Activated CD8-positive, alpha-beta memory T cell treated with anti-CD3 and anti-CD28 coated beads, Interleukin-2, amount 10 ng/mL, durations not matched to agents 7 days and 5 days (primary cell): ENCODE data around the gene PDE8A. TPM values are rescaled to one million over a fixed set of nuclear protein-coding genes. Genes with fewer than 3 reads are reported as not detected.

Experiments
- ATAC-seq: fragments of 150-1000 bp; cut with Tn5 transposase; one replicate; pipeline ENCODE4 v1.10.0; 2021; ENCODE audit warnings: moderate library complexity
- CTCF ChIA-PET: fragments of 350-600 bp; sonication (Branson Sonifier 250); formaldehyde crosslinking; loops from one replicate; lab custom pipeline; 2021; ENCODE audit warnings: antibody characterized with exemption; lab: Charles Lee
- DNase-seq: peaks from one replicate; pipeline ENCODE4 v3.0.0-alpha.2; 2020
- H3K27ac Mint-ChIP-seq: one replicate; pipeline ENCODE4 v1.8.0; 2021; ENCODE audit warnings: mild to moderate bottlenecking, mixed read lengths
- H3K27me3 Mint-ChIP-seq: one replicate; pipeline ENCODE4 v1.8.0; 2021; ENCODE audit warnings: mixed read lengths
- H3K36me3 Mint-ChIP-seq: one replicate; pipeline ENCODE4 v1.8.0; 2021; ENCODE audit warnings: mild to moderate bottlenecking, mixed read lengths
- H3K4me1 Mint-ChIP-seq: one replicate; pipeline ENCODE4 v1.8.0; 2021; ENCODE audit warnings: mixed read lengths
- H3K4me3 Mint-ChIP-seq: one replicate; pipeline ENCODE4 v1.8.0; 2021; ENCODE audit warnings: mild to moderate bottlenecking, moderate library complexity, mixed read lengths
- H3K9me3 Mint-ChIP-seq: one replicate; pipeline ENCODE4 v1.8.0; 2022; ENCODE audit warnings: low read depth, mixed read lengths
- total RNA-seq, 2 experiments: library from RNA; stranded (reverse); gene quantifications; one replicate each; pipeline ENCODE4 v1.2.3, GENCODE V29; 2021

PDE8A gene
- total RNA-seq, 2 experiments from 2014 or later = 17.7 to 21.1 TPM

DNA sequence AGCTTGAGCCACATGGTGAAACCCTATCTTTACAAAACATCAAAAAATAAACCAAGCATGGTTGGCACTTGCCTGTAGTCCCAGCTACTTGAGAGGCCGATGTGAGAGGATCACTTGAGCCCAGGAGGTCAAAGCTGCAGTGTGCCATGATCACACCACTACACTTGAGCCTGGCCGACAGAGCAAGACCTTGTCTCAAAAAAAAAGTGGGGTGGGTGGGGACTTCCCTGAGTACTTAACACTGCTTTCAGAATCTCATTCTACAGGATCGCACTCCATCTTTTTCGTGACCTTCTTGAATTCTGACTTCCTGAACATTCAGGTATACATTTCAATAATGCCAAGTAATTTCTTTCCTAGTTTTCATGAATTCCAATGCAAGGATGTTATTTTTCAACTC is 91.3 kb downstream of the PDE8A start:
- Mint-ChIP-seq H3K27ac (no peak overlapping the region), H3K4me1 (peaks cover 18% of the 10 kb centered on the region), H3K36me3 (peaks cover 10% of the 10 kb centered on the region), H3K9me3 (no peaks in the 10 kb centered on the region), H3K27me3 (no peaks in the 10 kb centered on the region), H3K4me3 (no peak overlapping the region)
- ATAC-seq = no peak
- CTCF ChIA-PET = interaction anchor here (0.9 kb wide), 1 partner anchor 92 kb away, joined by 3 read pairs; no protein-coding TSS in a partner anchor
- no peak for DNase-seq

DNA sequence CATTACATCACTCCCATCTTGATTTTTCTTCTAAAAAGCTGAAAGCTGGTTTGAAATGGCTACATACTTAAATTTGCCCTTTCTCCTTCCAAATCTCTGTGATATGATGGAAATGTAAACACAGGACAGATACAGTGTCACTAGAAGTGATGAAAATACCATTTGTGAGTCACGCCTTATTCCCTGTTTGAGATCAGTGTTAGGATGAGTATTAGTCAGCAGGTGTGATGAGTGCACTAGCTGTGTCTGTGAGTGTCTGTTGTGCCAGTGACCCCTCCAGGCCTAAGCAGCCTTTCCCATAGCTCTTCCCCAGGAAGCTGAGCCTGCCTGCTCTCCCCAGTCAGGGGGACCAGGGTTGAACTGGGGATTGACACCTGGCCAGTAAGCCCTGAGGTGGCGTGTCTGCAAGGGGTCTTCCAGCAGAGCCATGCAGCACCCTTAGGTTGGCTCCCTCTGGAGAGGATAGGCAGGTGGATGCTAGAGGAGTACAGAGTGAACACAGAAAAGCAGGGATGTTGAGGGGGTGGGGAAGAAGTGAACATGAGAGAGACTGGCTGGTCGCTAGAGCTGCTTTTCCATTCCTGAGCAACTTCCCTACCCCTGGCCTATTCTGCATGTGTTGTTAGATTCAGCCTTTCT is 92.0 kb downstream of the PDE8A start:
- Mint-ChIP-seq H3K9me3 (no peaks in the 10 kb centered on the region), H3K27ac (no peak overlapping the region), H3K4me1 (peaks cover 18% of the 10 kb centered on the region), H3K36me3 (peaks cover 12% of the 10 kb centered on the region), H3K4me3 (no peak overlapping the region), H3K27me3 (no peaks in the 10 kb centered on the region)
- peak; percentile 92 for ATAC-seq
- DNase-seq = peak; percentile 47
- CTCF ChIA-PET = interaction anchor here (0.9 kb wide), 1 partner anchor 93 kb away, joined by 3 read pairs; no protein-coding TSS in a partner anchor

DNA sequence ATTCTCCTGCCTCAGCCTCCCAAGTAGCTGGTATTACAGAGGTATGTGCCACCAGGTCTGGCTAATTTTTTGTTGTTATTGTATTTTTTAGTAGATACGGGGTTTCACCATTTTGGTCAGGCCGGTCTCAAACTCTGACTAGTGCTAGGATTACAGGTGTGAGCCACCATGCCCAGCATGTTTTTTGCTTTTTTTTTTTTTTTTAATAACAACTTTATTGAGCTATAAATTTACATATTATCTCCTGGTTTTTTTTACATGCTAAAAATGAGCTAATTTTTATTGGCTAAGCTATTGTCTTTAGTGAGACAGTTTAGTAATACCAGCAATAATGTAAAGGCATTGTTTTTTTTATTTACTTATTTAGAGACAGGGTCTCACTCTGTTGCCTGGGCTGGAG is 105.2 kb downstream of the PDE8A start:
- no peak for ATAC-seq
- Mint-ChIP-seq H3K9me3 (no peaks in the 10 kb centered on the region), H3K4me3 (no peak overlapping the region), H3K27me3 (no peaks in the 10 kb centered on the region), H3K36me3 (peaks cover 3% of the 10 kb centered on the region), H3K4me1 (no peaks in the 10 kb centered on the region), H3K27ac (no peak overlapping the region)
- no peak for DNase-seq
- CTCF ChIA-PET = no interaction called here

DNA sequence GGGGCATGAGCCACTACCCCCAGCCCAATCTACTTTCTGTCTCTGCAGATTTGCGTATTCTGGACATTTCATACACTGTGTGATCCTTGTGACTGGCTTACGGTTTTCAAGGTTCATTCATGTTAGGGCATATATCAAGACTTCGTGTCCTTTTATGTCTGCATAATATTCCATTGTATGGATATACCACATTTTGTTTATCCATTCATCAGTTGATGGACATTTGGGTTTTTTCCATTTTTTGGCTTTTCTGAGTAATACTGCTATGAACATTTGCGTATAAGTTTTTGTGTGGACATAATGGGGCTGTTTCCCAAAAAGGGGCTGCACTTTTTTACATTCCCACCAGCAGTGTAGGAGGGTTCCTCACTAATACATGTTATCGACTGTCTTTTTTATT is 106.6 kb downstream of the PDE8A start:
- DNase-seq (no peak), ATAC-seq (no peak)
- H3K36me3 Mint-ChIP-seq = peaks cover 3% of the 10 kb centered on the region
- H3K27me3 Mint-ChIP-seq = no peaks in the 10 kb centered on the region
- no peaks in the 10 kb centered on the region for H3K4me1 Mint-ChIP-seq
- H3K9me3 Mint-ChIP-seq = no peaks in the 10 kb centered on the region
- H3K27ac Mint-ChIP-seq = no peak overlapping the region
- CTCF ChIA-PET = no interaction called here
- H3K4me3 Mint-ChIP-seq = no peak overlapping the region

DNA sequence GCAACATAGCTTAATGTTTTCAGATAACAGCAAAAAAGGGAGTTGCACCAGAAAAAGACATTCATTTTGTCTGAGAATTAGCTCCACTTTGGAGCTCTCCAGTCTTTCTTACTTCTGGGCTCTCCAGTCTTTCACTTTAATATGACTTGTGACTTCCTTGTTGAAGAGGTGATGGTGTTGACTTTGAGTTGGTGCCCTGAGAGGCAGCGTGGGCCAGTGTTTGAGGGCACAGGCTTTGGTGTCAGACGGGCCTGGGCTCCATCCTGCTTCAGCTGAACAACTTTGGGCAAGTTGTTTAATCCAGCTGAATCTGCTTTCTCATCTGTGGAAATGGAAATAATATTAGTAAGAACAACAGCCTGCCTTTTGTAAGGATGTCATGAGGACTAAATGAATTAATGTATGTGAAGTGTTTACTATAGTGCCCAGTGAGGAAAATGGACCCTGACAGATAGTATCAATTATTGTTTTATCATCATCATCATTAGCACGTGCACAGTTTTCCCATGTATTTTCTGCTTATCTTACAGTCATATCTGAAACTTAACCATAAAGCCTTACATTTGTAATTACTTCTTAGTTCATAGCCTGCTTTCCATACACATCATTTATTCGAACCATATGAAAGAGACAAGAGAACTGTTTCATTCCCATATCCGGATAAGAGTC is 108.4 kb downstream of the PDE8A start:
- Mint-ChIP-seq H3K27me3 (no peaks in the 10 kb centered on the region), H3K36me3 (peaks cover 3% of the 10 kb centered on the region), H3K27ac (no peak overlapping the region), H3K4me3 (no peak overlapping the region), H3K9me3 (no peaks in the 10 kb centered on the region), H3K4me1 (no peaks in the 10 kb centered on the region)
- no peak for ATAC-seq
- CTCF ChIA-PET = no interaction called here
- no peak for DNase-seq

DNA sequence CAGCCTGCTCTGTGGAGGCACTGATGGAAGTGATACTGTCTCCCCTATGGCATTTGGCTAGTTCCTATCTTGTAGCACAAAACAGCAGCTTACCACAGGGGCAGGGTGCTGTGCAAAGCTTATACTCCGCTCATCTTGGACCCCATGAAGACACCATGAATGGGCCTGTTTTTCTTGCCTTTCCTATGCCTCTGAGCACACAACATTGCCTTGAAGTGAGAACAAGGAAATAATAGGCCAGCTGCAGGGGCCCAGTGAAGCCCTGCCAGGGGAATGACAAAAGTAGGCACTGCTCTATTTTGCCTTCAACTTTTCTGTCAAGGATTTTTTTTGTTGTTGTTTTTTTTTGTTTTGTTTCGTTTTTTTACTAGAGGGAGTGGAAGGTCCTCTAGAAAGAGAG is 110.3 kb downstream of the PDE8A start:
- H3K4me1 Mint-ChIP-seq = no peaks in the 10 kb centered on the region
- H3K36me3 Mint-ChIP-seq = peaks cover 3% of the 10 kb centered on the region
- no peaks in the 10 kb centered on the region for H3K9me3 Mint-ChIP-seq
- ATAC-seq = no peak
- CTCF ChIA-PET = no interaction called here
- no peak for DNase-seq
- H3K27me3 Mint-ChIP-seq = no peaks in the 10 kb centered on the region
- no peak overlapping the region for H3K27ac Mint-ChIP-seq
- H3K4me3 Mint-ChIP-seq = no peak overlapping the region

DNA sequence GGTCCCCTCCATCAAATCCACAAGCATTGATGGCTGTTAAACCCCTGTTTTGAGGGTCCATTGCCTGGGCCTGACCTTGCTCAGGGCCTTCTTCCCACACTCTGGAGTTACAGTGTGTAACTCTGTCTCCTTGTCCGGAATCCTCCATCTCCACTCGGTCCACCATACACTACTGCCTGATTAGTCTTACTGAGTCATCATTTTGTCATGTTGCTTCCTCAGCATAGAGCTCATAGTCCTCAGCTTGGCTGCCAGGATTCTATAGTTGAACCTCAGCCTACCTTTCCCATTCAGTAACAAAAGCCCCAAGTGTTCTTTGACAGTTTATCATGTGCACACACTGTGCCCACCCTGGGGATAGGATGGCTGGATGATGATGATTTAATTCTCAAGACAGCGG is 113.0 kb downstream of the PDE8A start:
- DNase-seq = no peak
- H3K4me3 Mint-ChIP-seq = no peak overlapping the region
- H3K9me3 Mint-ChIP-seq = no peaks in the 10 kb centered on the region
- no peak overlapping the region for H3K27ac Mint-ChIP-seq
- H3K36me3 Mint-ChIP-seq = peaks cover 2% of the 10 kb centered on the region
- H3K4me1 Mint-ChIP-seq = peaks cover 3% of the 10 kb centered on the region
- CTCF ChIA-PET = no interaction called here
- H3K27me3 Mint-ChIP-seq = no peaks in the 10 kb centered on the region
- ATAC-seq = no peak

DNA sequence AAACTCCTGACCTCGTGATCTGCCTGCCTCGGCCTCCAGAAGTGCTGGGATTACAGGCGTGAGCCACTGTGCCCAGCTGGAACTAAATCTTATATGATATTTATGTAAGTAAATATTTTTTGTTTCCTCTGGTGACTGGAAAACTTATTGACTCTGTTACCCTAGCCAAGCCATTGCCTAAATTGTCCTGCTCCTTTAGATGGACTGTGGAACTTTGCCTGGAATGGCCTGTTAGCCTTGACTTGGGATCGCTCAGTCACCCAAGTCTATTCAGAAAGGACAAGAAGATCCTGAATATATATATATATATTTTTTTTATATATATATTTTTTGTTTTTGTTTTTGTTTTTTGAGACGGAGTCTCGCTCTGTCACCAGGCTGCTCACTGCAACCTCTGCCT is 113.9 kb downstream of the PDE8A start:
- ATAC-seq (no peak), DNase-seq (no peak)
- CTCF ChIA-PET = no interaction called here
- H3K4me3 Mint-ChIP-seq = no peak overlapping the region
- H3K36me3 Mint-ChIP-seq = peaks cover 3% of the 10 kb centered on the region
- no peaks in the 10 kb centered on the region for H3K27me3 Mint-ChIP-seq
- no peaks in the 10 kb centered on the region for H3K9me3 Mint-ChIP-seq
- H3K27ac Mint-ChIP-seq = no peak overlapping the region
- peaks cover 3% of the 10 kb centered on the region for H3K4me1 Mint-ChIP-seq

DNA sequence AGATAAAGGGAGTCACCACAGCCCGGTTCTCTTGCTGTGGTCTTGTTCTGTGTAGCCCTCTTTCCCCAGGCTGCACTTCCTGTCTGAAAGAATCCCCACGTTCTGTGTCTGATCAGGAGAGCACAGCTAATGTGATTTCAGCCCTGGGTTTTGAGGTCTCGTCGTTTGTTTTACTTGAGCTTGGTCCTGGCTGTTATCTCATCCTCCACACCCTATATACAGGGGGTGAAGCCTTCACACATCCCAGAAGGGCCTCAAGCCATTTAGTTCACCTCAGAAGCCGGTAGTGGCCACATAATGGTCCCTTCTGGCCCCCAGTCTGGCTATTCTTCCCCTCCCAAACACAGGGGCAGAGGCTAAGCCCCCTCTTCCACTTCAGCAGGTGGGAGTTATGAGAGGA is 115.6 kb downstream of the PDE8A start:
- CTCF ChIA-PET = no interaction called here
- DNase-seq (no peak), ATAC-seq (no peak)
- Mint-ChIP-seq H3K4me1 (peaks cover 3% of the 10 kb centered on the region), H3K36me3 (peaks cover 3% of the 10 kb centered on the region), H3K9me3 (no peaks in the 10 kb centered on the region), H3K27ac (no peak overlapping the region), H3K4me3 (no peak overlapping the region), H3K27me3 (no peaks in the 10 kb centered on the region)

DNA sequence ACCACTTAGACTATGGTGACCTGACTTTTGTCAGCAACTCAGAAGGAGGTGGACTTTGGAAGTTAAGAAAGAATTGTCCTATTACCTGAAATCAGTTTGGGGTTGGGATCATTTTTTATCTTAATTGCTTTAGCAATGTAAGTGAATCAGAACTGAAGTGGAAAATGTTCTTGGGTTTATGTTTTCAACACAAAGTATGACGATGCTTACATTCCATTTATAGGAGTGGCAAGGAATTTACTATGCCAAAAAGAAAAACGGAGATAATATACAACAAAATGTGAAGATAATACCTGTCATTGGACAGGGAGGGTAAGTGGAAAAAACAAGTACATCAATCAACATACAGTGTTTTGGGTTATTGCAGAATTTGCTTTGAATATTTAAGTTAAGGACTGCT is 116.1 kb downstream of the PDE8A start:
- no peak overlapping the region for H3K27ac Mint-ChIP-seq
- H3K4me3 Mint-ChIP-seq = no peak overlapping the region
- DNase-seq (no peak), ATAC-seq (no peak)
- CTCF ChIA-PET = no interaction called here
- H3K9me3 Mint-ChIP-seq = no peaks in the 10 kb centered on the region
- peaks cover 3% of the 10 kb centered on the region for H3K4me1 Mint-ChIP-seq
- H3K36me3 Mint-ChIP-seq = peaks cover 3% of the 10 kb centered on the region
- H3K27me3 Mint-ChIP-seq = no peaks in the 10 kb centered on the region

DNA sequence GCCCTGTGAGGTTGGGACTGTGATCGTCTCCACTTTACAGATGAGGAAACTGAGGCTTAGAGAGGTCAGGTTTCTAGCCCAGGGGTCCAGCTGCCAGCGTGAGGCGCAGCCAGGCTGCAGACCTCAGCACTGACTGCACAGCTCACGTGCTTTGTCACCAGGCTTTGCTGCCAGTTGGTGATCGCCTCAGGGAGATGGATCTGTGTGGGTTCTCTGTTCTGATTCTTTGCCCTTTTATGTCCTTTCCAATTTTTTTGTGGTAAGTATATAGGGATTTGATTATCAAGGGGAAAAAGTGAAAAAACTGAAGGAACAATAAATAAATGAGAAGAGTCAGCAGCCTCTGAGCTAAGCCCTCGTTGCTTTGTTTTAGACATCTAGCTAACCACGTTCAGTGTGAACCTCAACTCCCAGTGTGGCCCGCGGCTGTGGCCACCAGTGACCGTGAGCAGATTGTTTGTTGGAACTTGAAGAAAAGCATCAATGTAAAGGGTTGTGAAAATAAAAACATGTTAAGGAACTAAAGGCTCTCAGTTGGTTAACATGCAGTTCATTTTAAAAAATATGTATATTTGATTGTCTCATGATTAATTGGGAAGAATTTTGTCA is 117.6 kb downstream of the PDE8A start:
- no peaks in the 10 kb centered on the region for H3K27me3 Mint-ChIP-seq
- DNase-seq (no peak), ATAC-seq (no peak)
- no peak overlapping the region for H3K27ac Mint-ChIP-seq
- peaks cover 3% of the 10 kb centered on the region for H3K4me1 Mint-ChIP-seq
- H3K9me3 Mint-ChIP-seq = no peaks in the 10 kb centered on the region
- CTCF ChIA-PET = no interaction called here
- H3K36me3 Mint-ChIP-seq = peaks cover 3% of the 10 kb centered on the region
- no peak overlapping the region for H3K4me3 Mint-ChIP-seq

DNA sequence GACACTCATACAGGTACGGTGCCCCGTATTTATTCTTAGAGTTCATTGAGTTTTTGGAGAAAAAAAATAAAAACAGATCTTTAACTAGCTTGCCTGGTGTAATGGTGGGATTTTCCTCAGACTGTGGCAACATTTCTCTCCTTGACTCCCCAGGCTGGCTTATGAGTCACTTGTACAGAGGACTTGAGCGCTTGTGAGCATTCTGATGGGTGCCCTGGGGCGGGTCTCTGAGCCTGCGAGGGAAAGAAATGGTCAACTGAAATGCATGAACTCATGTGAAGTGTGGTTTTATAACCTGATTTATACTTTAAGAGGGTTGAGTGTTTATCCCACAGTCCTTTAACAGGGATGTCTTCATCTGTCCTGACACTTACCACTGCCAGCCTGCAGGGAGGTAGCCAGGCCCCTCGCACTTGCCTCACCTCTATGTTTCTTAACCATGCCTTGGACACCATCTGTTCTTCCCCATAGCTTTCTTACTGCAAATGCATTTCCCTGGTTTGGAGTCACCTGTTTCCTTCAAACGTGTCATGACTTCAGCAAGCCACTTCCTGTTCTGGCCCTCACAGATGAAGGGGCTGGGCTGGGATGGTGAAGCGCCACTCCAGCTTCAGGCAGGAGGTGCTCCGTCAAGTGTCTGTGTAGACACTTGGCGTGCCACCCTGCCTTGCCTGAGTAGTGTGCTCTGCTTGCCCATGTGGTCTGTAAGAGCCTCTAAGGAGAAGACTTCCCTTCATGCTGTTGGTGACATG is 118.7 kb downstream of the PDE8A start:
- no peaks in the 10 kb centered on the region for H3K27me3 Mint-ChIP-seq
- H3K4me1 Mint-ChIP-seq = peaks cover 3% of the 10 kb centered on the region
- no peaks in the 10 kb centered on the region for H3K9me3 Mint-ChIP-seq
- no peak overlapping the region for H3K27ac Mint-ChIP-seq
- peaks cover 3% of the 10 kb centered on the region for H3K36me3 Mint-ChIP-seq
- peak; percentile 73 for DNase-seq
- CTCF ChIA-PET = interaction anchor here (0.9 kb wide), 1 partner anchor 120 kb away, joined by 3 read pairs; no protein-coding TSS in a partner anchor
- peak; percentile 91 for ATAC-seq
- H3K4me3 Mint-ChIP-seq = no peak overlapping the region

DNA sequence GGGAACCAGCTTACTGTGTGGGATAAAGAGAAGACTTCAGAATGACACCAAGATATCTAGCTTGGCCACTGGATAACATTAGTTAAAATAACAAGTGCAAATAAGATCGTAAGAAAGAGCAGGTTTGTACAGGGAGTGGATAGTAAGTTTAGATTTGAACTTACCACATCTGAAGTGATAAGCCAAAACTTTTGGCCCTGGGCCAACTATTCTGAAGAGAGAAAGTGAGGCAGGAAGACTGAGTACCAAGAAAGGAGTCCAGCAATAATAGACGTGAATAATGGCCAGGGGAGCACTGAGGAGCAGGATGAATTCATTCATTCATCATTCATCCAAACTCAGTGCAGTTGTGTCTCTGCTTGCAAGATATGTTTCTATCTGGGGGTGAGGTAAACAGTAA is 122.9 kb downstream of the PDE8A start:
- Mint-ChIP-seq H3K36me3 (peaks cover 2% of the 10 kb centered on the region), H3K9me3 (no peaks in the 10 kb centered on the region), H3K4me3 (no peak overlapping the region), H3K27ac (no peak overlapping the region), H3K4me1 (no peaks in the 10 kb centered on the region), H3K27me3 (no peaks in the 10 kb centered on the region)
- no peak for DNase-seq
- CTCF ChIA-PET = no interaction called here
- no peak for ATAC-seq
